Measurements from ENCODE around the gene ANXA9.

The ANXA9 gene

DNA sequence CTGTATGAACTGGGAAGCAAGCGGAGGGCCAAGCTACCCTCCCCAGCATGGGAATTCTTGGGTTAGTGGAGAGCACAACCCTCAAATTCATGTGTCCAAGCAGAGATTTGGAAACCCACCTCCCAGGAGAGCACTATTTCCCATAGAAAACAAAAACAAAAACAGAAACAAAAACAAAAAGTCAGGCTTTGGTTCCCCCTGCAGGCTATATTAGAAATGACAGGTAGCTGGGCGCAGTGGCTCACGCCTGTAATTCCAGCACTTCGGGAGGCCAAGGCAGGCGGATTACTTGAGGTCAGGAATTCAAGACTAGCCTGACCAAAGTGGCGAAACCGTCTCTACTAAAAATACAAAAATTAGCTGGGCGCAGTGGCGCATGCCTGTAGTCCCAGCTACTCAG lies 13.8 kb downstream of the ANXA9 start:
- DNase-seq (ENCODE audit: low read depth, low spot score): no peak
- peak; percentile 68 for TF ChIP-seq CTCF (IDR thresholded peaks at IDR 0.05; ENCODE audit: low read depth, low read length)
- H3K4me3 ChIP-seq (ENCODE audit: low read depth, low read length): no peak overlapping the region
- in situ Hi-C loops (cut with HindIII; ENCODE audit: low sequenced_read_pairs): no loop called here

DNA sequence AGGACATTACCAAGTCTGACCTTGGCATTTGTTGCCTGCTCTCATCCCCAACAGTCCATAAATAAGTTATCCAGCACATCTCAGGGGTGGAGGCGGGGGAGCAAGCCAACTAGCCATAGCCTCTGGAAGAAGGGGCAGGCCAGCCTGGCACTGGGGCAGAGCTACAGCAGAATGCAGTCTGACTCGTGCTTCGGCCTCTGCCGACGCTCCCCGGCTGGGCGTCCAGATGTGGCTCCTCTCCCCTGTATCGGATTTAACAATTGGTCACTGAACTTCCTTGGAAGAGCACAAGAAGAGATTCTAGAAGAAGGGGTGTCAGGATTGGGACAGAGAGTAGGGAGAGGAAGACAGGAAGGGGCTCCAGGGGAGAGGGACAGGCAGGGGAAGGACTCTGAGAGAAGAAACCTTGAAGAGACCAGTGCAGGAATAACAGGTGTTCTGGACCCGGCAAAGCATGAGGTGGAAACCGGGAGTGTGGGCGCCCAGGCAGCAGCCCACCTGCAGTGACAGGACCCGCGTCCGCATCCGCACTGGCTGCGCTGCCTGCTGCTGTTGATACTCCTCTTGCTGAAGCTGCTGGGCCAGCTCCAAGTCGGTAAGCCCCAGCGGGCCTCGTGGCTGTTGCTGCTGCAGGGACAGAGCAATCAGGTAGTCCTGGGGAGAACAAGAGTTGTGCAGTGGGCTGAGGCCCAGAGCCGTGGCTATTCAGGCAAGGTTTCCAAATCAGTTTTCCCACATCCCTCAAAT lies 15.2 kb downstream of the ANXA9 start:
- TF ChIP-seq CTCF (IDR thresholded peaks at IDR 0.05; ENCODE audit: low read depth, low read length): no peak
- H3K4me3 ChIP-seq (ENCODE audit: low read depth, low read length): no peak overlapping the region
- in situ Hi-C loops (cut with HindIII; ENCODE audit: low sequenced_read_pairs): no loop called here
- DNase-seq (ENCODE audit: low read depth, low spot score): no peak

DNA sequence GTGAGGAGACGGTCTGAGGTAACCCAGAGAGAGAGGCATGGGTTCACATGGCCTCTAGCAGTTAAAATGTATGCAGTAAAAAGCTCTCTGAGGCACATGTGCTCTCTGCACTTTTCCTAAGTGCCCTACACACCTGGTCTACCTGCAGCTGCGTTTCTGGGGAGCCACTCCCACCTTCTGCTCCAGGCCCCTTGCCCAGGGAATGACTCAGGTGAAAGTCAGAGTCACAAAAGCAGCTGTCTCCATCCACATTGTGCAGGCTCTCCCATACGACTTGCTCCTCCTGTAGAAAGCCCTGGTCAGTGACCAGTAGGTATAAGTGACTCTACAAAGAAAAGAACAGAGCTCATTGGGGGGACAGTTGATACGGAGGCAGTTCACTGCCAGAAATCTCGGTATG lies 15.9 kb downstream of the ANXA9 start:
- TF ChIP-seq CTCF (IDR thresholded peaks at IDR 0.05; ENCODE audit: low read depth, low read length): no peak
- no peak for DNase-seq (ENCODE audit: low read depth, low spot score)
- H3K4me3 ChIP-seq (ENCODE audit: low read depth, low read length): no peak overlapping the region
- in situ Hi-C loops (cut with HindIII; ENCODE audit: low sequenced_read_pairs): no loop called here

DNA sequence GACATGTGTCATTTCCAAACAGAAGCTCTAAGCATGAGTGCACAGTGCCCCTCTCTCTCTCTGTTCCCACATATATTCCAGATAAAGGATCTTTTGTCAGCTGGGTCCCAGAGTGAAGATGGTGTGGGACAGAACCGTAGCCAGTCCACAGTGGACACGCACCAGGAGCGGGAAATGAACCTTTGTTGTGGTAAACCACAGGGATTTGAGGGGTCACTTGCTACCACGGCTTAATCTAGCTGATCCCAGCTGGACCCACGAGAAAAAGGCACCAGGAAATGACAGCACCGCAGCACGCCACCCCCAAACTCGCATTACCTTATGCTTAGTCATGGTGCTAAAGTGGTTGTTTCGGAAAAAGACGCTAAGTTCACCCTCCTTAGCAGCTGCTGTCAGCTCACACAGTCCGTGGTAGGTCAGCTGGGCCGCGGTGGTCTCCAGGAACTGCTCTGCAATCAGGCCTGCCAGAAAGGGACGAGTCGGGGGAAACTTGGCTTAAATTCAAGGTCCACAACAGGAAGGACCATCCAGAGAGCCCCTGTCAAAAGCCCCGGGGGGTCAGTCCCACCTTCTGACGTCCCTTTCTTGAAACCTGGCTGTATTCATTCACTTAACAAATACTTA lies 17.1 kb downstream of the ANXA9 start:
- H3K4me3 ChIP-seq (ENCODE audit: low read depth, low read length): no peak overlapping the region
- no peak for TF ChIP-seq CTCF (IDR thresholded peaks at IDR 0.05; ENCODE audit: low read depth, low read length)
- DNase-seq (ENCODE audit: low read depth, low spot score): peak; percentile 84
- in situ Hi-C loops (cut with HindIII; ENCODE audit: low sequenced_read_pairs): no loop called here

DNA sequence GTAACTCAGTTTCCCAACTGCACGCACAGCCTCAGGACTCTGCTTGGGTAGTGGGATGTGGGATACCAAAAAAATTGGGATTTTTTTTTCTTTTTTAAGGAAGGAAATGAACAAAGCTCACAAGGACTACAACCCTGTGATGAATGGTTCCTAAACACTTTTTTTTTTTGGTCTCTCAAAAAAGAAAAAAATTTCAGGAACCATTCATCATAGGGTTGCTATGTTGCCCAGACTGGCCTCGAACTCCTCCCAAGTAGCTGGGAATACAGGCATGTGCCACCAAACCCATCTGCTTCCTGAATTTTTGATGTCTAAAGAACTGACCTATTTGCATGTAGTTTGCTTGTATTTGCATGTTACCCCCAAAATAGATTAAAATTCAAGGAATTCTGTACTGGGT lies 17.8 kb downstream of the ANXA9 start:
- no peak for TF ChIP-seq CTCF (IDR thresholded peaks at IDR 0.05; ENCODE audit: low read depth, low read length)
- in situ Hi-C loops (cut with HindIII; ENCODE audit: low sequenced_read_pairs): no loop called here
- DNase-seq (ENCODE audit: low read depth, low spot score): no peak
- no peak overlapping the region for H3K4me3 ChIP-seq (ENCODE audit: low read depth, low read length)

DNA sequence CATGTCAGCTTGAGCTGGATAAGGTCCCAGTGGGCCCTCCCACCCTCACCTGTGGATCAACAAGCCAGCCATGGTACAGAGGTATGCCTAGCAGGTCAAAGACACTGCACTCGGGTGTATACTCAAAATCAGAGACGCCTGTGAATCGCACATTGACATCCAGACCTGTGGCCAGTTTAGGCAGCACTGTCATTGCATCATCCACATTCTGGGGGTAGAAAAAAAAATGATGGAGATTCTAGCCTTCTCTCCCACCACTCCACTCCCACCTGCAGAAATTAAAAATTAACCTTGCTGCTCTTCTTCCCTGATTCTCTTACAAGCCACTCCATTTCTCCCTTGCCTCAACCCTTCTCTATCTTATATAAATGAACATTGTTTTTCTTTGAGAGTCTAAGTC lies 18.3 kb downstream of the ANXA9 start:
- DNase-seq (ENCODE audit: low read depth, low spot score): no peak
- in situ Hi-C loops (cut with HindIII; ENCODE audit: low sequenced_read_pairs): no loop called here
- H3K4me3 ChIP-seq (ENCODE audit: low read depth, low read length): no peak overlapping the region
- TF ChIP-seq CTCF (IDR thresholded peaks at IDR 0.05; ENCODE audit: low read depth, low read length): no peak

Measured in astrocyte of the spinal cord (primary cell).